GM23338 (cell line): Measurements from ENCODE around the gene NMBR.
"Not testable (repeated sequence)": the region's sequence is repeated elsewhere in the genome, so short reads cannot be mapped to it uniquely, and the experiment has no call there.

Source experiments
- CTCF ChIP-seq, 2 experiments: fragments of 200-600 bp in 1 of 2; sonication (generic) in 1 of 2; conservative IDR thresholded peaks; 2 replicates each; pipeline versions ENCODE4 v1.5.1 to v1.6.1; 2016 to 2017; ENCODE audit warnings: antibody characterized with exemption in 2 of 2, low read depth in 2 of 2, mild to moderate bottlenecking in 2 of 2, moderate library complexity in 1 of 2
- EZH2 ChIP-seq: fragments of 200-600 bp; sonication (generic); IDR thresholded peaks from one replicate; pipeline ENCODE4 v1.8.0; 2017; ENCODE audit warnings: antibody characterized with exemption, mild to moderate bottlenecking, low read depth; ENCODE audit not compliant: unreplicated experiment
- POLR2AphosphoS5 ChIP-seq: IDR thresholded peaks from 2 replicates; pipeline ENCODE4 v1.6.1; 2016; ENCODE audit warnings: antibody characterized with exemption, low read depth

- not testable (repeated sequence) for TF ChIP-seq CTCF (conservative IDR thresholded peaks at IDR 0.05; ENCODE audit: low read depth in 2 of 2); EZH2; POLR2AphosphoS5
These were observed 9.8 kb upstream of the NMBR start for GRCh38 chr6:142156758-142157068.
